Measurements from ENCODE around the gene ZNF200. TPM values are rescaled to one million over a fixed set of nuclear protein-coding genes. Genes with fewer than 3 reads are reported as not detected.

ZNF200 gene
- total and polyA plus RNA-seq, 2 of the 13 experiments (the other 11 are each of a cell fraction or from before 2014, with no cell fraction given): 3.5 to 16.5 TPM

- TF ChIP-seq ZFX (CRISPR knock-in tag; IDR thresholded peaks at IDR 0.05; ENCODE audit: low read depth): peak; percentile 48; the same call in 1 of the 2 replicates
- TF ChIP-seq ZNF326 (CRISPR knock-in tag; IDR thresholded peaks at IDR 0.05; ENCODE audit: borderline replicate concordance): no peak
- TF ChIP-seq ZNF644 (CRISPR knock-in tag; IDR thresholded peaks at IDR 0.05; ENCODE audit: low read depth): peak; percentile 77
- no peak for TF ChIP-seq TERF1 (CRISPR knock-in tag; IDR thresholded peaks at IDR 0.05)
- no peak for TF ChIP-seq MATR3 (CRISPR knock-in tag; IDR thresholded peaks at IDR 0.05)
- no peak for TF ChIP-seq LBX2 (CRISPR knock-in tag; IDR thresholded peaks at IDR 0.05; ENCODE audit: borderline replicate concordance)
- TF ChIP-seq POLR2AphosphoS5 (IDR thresholded peaks at IDR 0.05; ENCODE audit: low read depth, low read length): no peak
- TF ChIP-seq ZSCAN25 (CRISPR knock-in tag; IDR thresholded peaks at IDR 0.05): peak; percentile 79; the same call in 1 of the 2 replicates
- TF ChIP-seq KAT8 (CRISPR knock-in tag; IDR thresholded peaks at IDR 0.05): peak; percentile 65; the same call in 1 of the 2 replicates
- 0 out of 2 replicates have a peak, but pooled peaks have one; percentile 21 for TF ChIP-seq TFE3 (CRISPR knock-in tag; IDR thresholded peaks at IDR 0.05)
- TF ChIP-seq TIGD3 (CRISPR knock-in tag; IDR thresholded peaks at IDR 0.05; ENCODE audit: borderline replicate concordance): no peak
- TF ChIP-seq ZBTB3 (CRISPR knock-in tag; IDR thresholded peaks at IDR 0.05; ENCODE audit: borderline replicate concordance, low read depth): no peak
- TF ChIP-seq PHF8 (CRISPR knock-in tag; IDR thresholded peaks at IDR 0.05): peak; percentile 41; the same call in 1 of the 2 replicates
- peak; percentile 59 for TF ChIP-seq YY1 (IDR thresholded peaks at IDR 0.05; ENCODE audit: insufficient read depth, insufficient replicate concordance, low read depth, low read length)
- no peak for TF ChIP-seq ZNF672 (CRISPR knock-in tag; IDR thresholded peaks at IDR 0.05)
- peak; percentile 11; the same call in 1 of the 2 replicates for TF ChIP-seq SALL1 (CRISPR knock-in tag; IDR thresholded peaks at IDR 0.05)
- TF ChIP-seq HNF4A (CRISPR knock-in tag; IDR thresholded peaks at IDR 0.05): peak; percentile 11; the same call in 1 of the 2 replicates
These were observed 11.0 kb upstream of the ZNF200 start (continued) for GRCh38 chr16:3246002-3246401.

All from HepG2 (cell line).